Activated naive CD4-positive, alpha-beta T cell treated with anti-CD3 and anti-CD28 coated beads, Interleukin-2, amount 50 U/mL, for 24 hours (primary cell): ENCODE measurements around the gene HLCS.

ENCODE experiments used
- H3K27ac Mint-ChIP-seq: one replicate; pipeline ENCODE4 v1.8.0; 2021; ENCODE audit warnings: mild to moderate bottlenecking, mixed read lengths
- H3K27me3 Mint-ChIP-seq: one replicate; pipeline ENCODE4 v1.8.0; 2021; ENCODE audit warnings: mixed read lengths
- H3K36me3 Mint-ChIP-seq: one replicate; pipeline ENCODE4 v1.8.0; 2021; ENCODE audit warnings: mixed read lengths
- H3K4me1 Mint-ChIP-seq: one replicate; pipeline ENCODE4 v1.8.0; 2021; ENCODE audit warnings: mixed read lengths
- H3K4me3 Mint-ChIP-seq: one replicate; pipeline ENCODE4 v1.8.0; 2021; ENCODE audit warnings: mild to moderate bottlenecking, mixed read lengths
- H3K9me3 Mint-ChIP-seq: one replicate; pipeline ENCODE4 v1.8.0; 2021; ENCODE audit warnings: mixed read lengths

The HLCS gene

DNA sequence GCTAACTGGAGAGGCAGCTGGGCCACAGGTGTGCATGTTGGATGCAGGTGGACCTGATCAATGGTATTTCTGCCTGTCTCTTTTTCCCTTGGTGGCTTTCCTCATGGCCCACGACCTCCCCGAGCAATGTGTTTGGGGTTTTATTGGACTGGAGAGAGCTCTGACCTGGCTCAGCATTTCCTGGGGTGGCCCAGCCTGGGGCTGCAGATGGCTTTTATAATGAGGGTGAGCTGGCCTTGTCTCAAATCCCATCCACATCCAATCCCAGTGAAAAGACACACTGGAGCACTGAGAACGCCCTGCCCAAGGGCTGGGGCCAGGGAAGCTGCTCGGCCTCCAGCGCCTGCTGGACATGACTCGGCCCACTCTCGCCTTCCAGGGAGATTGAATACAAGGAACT lies 223.5 kb downstream of the HLCS start:
- Mint-ChIP-seq H3K27ac (no peak overlapping the region), H3K36me3 (no peaks in the 10 kb centered on the region), H3K27me3 (peaks cover 20% of the 10 kb centered on the region), H3K4me1 (peaks cover 8% of the 10 kb centered on the region), H3K4me3 (no peak overlapping the region), H3K9me3 (no peaks in the 10 kb centered on the region)

DNA sequence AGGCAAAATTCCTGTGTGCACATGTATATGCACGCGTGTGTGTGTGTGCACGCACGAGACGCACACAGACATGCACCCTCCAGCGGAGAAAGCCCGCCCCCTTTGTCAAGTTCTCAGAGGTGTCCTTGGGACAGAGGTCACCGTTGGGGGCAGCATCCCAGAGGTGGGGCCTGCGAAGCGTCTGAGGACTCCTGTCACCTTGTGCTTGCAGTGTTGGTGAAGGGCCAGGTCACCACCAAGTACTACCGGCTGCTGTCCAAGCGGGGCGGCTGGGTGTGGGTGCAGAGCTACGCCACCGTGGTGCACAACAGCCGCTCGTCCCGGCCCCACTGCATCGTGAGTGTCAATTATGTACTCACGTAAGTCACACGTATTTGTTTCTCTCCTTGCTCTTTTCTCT lies 225.0 kb downstream of the HLCS start:
- H3K4me1 Mint-ChIP-seq: no peaks in the 10 kb centered on the region
- H3K4me3 Mint-ChIP-seq: no peak overlapping the region
- peaks cover 14% of the 10 kb centered on the region for H3K27me3 Mint-ChIP-seq
- H3K36me3 Mint-ChIP-seq: no peaks in the 10 kb centered on the region
- H3K9me3 Mint-ChIP-seq: no peaks in the 10 kb centered on the region
- H3K27ac Mint-ChIP-seq: no peak overlapping the region

DNA sequence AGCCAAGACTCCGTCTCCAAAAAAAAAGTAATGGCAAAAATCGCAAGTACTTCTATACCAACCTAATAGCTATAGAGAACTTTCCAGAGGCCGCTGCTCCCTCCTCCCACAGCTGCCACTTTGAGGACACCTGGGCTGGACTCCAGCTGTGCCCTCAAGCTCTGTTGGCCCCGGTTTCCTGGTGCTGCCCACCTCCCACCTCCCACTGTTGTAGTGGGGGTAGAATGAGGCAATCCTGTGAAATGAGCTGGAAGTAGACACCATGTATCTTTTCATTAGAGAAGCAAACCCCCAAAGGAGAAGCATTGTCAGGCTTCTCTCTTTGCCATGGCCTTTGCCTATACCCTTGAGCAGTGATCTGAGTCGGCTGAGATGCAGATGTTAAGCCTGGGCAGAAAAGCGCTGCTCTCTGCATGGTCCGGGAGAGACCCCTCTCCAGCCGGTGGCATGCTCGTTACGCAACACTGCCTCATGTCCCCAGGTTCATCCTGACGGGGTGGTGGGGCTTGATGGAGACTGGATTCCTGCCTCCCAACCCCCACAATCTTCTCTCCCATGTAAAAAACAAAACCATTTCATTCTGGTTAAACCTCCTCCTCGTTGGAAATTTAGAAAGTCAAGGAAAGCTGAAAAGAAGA lies 227.9 kb downstream of the HLCS start:
- Mint-ChIP-seq H3K4me1 (no peaks in the 10 kb centered on the region), H3K27ac (no peak overlapping the region), H3K4me3 (no peak overlapping the region), H3K9me3 (no peaks in the 10 kb centered on the region), H3K27me3 (peaks cover 6% of the 10 kb centered on the region), H3K36me3 (no peaks in the 10 kb centered on the region)

DNA sequence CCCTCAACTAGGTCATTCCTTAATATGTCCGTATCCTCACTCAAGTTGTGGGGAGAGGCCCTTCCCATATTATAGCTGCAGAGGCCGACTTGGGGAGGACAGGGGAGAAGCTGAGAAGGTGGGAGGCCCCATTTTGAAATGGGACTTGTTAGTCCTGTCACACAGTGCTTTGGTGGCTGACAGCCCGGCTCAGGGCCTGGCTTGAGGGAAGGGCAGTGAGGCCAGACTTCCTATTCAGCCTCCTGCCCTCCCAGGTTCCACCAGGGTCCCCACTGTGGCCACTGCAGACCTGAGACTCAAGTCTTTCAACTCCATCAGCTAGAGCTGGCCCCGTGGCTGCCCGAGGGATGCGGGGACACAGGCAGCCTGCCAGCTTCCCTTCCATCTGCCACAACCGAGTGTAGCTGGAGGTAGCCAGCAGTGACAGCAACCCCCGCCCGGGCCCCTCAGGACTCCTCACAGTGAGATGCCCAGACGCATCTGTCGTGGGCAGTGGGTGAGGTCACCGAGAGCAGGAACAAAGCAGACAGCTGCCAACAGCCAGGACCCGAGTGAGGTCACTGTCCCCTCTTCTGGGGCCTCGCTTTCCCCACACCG lies 230.6 kb downstream of the HLCS start:
- Mint-ChIP-seq H3K4me1 (no peaks in the 10 kb centered on the region), H3K27ac (no peak overlapping the region), H3K9me3 (no peaks in the 10 kb centered on the region), H3K4me3 (no peak overlapping the region), H3K27me3 (peaks cover 4% of the 10 kb centered on the region), H3K36me3 (no peaks in the 10 kb centered on the region)

DNA sequence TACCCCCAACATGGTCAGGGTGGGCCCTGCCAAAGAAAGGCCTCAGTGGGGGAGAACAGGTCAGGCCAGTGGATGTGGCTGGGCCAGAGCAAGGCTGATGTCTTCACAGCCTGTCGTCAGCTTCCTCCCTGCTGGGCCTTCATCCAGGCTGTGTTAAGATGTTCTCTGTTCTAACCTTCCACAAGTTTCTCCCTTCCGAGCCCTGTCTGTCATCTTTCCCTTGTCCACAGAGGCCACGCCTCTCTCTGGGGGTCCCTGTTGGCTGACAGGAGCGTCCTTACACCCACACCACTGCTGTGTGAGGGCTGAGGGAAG lies 231.3 kb downstream of the HLCS start:
- no peaks in the 10 kb centered on the region for H3K36me3 Mint-ChIP-seq
- H3K27ac Mint-ChIP-seq: no peak overlapping the region
- no peaks in the 10 kb centered on the region for H3K9me3 Mint-ChIP-seq
- H3K4me1 Mint-ChIP-seq: no peaks in the 10 kb centered on the region
- no peak overlapping the region for H3K4me3 Mint-ChIP-seq
- H3K27me3 Mint-ChIP-seq: peaks cover 5% of the 10 kb centered on the region

DNA sequence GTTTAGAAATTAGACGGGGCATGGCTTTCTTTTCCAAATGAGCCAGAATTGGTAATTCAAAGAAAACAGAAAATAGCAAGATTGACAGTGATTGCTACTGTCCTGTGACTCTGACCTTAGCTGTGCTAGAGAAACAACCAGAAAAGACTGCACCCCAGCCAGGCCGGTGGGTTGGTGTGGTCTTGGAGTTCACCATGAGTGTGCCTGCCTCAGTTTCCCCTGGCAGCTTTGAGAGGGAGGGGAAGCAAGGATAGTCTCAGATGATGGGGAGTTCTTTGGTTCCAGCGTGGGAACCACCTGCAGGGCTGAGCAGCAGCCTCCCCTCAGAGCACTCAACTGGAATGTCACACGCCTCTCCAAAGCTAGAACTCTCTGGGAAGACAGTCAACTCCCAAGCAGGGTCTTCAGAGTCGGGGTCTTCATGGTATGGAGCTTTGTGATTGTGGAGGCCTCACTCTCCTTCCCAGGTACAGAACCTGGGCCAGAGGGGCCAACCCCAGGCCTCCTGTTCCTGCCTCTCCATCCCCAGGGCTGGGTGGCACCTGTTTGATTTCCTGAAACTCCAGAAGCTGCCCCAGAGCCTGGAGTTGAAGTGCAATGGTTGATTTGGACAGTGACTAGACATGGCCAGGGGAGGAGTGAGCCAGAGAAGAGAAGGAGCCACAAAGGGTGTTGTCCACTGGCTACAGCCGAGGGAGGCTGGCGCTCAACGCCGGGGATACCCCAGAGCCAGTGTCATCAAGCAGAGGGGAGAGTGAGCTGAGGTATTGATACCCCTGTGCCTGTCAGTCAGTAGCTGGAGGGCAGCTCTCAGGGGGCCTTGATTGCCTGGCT lies 231.9 kb downstream of the HLCS start:
- H3K27ac Mint-ChIP-seq: no peak overlapping the region
- no peaks in the 10 kb centered on the region for H3K36me3 Mint-ChIP-seq
- H3K9me3 Mint-ChIP-seq: no peaks in the 10 kb centered on the region
- H3K4me3 Mint-ChIP-seq: no peak overlapping the region
- H3K4me1 Mint-ChIP-seq: no peaks in the 10 kb centered on the region
- H3K27me3 Mint-ChIP-seq: peaks cover 8% of the 10 kb centered on the region

DNA sequence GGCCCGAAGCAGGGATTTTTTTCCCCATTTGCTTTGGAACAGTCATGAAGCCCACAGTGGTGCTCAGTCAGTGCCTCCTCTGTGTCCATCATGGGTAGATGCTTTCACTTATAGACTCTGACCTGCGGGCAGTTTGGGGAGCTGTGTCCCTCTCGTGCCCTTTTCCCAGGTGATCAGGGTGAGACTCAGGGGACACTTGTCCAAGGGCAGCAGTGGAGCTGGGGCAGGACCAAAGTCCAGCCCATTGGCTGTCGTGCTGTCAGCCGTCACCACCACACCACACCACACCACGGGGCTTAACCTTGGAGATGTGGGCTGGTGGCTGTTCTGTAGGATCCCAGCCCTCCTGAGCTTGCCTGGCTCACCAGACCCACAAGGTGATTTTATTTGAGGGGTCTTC lies 232.6 kb downstream of the HLCS start:
- Mint-ChIP-seq H3K9me3 (no peaks in the 10 kb centered on the region), H3K27me3 (peaks cover 7% of the 10 kb centered on the region), H3K4me1 (no peaks in the 10 kb centered on the region), H3K27ac (no peak overlapping the region), H3K36me3 (no peaks in the 10 kb centered on the region), H3K4me3 (no peak overlapping the region)

DNA sequence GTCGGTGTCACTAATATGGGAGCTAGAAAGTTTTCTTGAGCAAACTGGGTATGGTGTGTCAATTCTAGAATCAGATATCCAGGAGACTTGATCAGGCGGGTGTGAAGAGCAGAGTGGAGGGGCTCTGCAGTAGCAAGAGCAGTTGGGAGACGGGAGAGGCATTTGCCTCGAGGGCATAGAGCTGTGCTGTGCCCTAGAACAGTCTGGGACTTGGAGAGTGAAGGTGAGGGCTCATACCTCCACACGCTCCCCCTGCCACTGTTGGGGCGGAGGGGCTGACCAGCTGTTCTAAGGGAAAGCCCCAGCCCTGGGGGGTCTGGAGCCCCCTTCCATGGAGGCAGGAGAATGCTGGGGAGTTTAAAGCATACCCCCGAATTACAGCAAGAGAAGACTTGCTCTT lies 233.7 kb downstream of the HLCS start:
- no peaks in the 10 kb centered on the region for H3K9me3 Mint-ChIP-seq
- H3K4me1 Mint-ChIP-seq: no peaks in the 10 kb centered on the region
- no peak overlapping the region for H3K4me3 Mint-ChIP-seq
- H3K36me3 Mint-ChIP-seq: no peaks in the 10 kb centered on the region
- no peak overlapping the region for H3K27ac Mint-ChIP-seq
- H3K27me3 Mint-ChIP-seq: peaks cover 7% of the 10 kb centered on the region

DNA sequence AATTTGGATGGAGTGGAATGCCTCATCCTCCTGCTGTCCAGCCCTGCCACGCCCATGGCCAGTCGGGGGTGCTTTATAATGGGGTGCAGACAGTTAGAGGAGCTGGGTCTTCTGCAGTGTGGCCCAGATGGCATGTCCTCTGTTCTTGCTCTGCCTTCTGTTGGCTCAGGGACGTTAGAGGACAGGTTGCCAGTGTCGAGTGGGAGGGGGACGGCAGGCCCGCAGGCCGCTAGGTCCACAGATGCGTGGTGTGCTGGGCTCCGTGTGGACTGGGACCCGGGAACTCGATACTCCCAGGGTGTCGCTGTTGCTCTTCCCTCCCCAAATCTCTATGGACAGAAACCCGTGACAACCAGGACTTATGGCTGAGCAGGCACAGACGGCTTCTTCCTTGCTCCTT lies 234.3 kb downstream of the HLCS start:
- Mint-ChIP-seq H3K9me3 (no peaks in the 10 kb centered on the region), H3K4me1 (no peaks in the 10 kb centered on the region), H3K27ac (no peak overlapping the region), H3K27me3 (peaks cover 7% of the 10 kb centered on the region), H3K4me3 (no peak overlapping the region), H3K36me3 (no peaks in the 10 kb centered on the region)

DNA sequence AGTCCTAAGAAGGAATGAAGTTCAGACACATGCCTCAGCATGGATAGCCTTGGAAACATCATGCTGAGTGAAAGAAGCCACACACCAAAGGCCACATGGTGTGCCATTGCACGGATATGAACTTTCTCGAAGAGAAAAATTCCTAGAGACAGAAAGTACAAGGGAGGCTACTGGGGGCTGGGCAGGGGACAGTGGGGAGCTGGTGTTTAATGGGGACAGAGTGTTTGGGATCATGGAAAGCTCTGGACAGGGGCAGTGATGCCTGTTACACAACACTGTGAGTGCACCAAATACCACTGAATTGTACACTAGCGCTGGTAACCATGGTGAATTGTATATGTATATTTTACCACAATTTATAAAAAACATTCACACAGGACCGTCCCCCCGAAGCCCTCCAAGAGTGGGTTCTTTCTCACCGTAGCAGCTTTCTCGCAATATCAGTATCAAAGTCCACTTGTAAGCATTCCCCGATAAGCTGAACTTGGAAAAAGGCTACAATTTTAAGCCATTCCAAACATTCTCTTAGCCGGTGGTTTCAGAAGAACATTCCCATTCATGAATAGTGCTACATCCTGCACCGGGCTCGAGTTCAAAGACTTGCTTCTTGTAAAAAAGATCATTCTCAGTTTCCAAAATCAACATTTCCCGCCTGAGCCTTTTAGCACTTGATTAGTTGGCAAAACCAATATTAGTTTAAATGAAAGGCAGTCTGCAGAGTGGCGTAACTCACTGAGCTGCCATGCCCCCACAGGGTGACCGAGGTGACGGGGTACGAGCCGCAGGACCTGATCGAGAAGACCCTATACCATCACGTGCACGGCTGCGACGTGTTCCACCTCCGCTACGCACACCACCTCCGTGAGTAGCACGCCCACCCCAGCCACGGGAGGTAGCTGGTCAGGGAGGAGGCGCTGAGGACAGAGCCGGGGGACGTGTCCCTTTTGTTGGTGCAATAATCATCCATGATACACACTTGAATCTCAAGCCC lies 235.9 kb downstream of the HLCS start:
- no peaks in the 10 kb centered on the region for H3K9me3 Mint-ChIP-seq
- H3K36me3 Mint-ChIP-seq: no peaks in the 10 kb centered on the region
- no peaks in the 10 kb centered on the region for H3K4me1 Mint-ChIP-seq
- no peak overlapping the region for H3K4me3 Mint-ChIP-seq
- H3K27ac Mint-ChIP-seq: no peak overlapping the region
- peaks cover 6% of the 10 kb centered on the region for H3K27me3 Mint-ChIP-seq

DNA sequence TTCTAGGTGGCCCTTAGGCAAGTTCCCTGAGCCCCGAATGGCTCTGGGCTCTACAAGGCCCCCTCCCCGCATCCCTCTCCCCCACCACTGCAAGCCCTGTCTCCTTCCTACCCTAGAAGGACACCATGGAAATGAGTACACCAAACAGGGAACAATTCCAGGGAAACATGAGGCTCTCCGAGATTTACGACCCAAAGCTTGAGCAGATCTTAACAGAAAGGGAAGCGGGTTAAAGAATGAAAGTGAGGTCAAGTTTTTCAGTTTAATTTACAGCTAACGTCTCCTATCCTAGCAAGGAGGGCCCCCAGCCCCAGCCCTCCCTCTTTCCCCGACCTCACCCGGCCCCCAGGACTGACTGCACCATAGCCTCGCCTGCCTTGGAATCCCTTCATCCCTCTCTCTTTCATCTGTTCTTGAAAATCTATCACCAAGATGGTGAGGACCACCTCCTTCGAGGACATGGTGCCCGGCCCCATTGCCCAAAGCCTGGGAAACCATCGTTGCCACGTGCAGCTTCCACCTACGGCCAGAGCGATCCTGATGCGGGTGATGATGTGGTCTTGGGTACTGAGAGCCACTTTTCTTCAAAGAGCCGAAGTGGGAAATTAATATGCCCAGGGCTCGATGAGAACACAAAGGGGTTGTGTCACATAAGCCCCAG lies 237.0 kb downstream of the HLCS start:
- H3K4me1 Mint-ChIP-seq: no peaks in the 10 kb centered on the region
- no peak overlapping the region for H3K27ac Mint-ChIP-seq
- no peak overlapping the region for H3K4me3 Mint-ChIP-seq
- H3K27me3 Mint-ChIP-seq: peaks cover 5% of the 10 kb centered on the region
- no peaks in the 10 kb centered on the region for H3K36me3 Mint-ChIP-seq
- no peaks in the 10 kb centered on the region for H3K9me3 Mint-ChIP-seq

DNA sequence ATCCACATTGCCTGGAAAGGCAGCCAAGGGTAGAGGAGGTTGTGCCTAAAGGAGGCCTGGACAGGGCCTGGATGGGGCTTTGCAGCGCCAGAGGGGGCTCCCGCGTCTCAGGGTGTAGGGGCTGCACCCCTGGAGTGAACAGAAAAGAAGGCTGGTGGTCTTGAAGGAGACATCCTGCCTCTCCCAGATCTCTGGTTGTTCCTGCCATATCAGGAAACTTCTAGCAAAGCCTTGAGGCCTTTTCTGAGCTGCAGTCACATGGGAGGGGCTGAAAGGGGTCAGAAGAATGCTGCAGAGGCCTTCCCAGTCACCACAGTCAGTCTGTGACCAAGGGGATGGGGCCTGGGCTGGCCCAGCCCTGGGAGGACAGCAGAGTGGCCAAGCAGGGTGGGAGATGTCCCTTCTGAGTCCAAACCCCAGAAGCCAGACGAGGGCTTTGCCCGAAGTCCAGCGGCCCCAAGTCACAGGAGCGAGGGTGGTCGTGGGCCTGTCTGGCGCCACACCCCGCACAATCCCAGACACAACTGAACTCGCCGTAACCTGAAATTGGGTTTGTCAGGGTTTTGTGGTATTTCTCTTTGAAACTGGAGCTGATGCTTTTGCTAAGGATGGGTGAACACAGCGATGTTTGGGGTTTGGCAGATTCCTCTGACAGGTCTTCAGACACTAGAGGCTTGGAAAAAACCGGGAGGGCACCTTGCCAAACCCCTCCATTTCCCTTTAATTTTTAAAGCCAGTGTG lies 237.9 kb downstream of the HLCS start:
- Mint-ChIP-seq H3K36me3 (no peaks in the 10 kb centered on the region), H3K27ac (no peak overlapping the region), H3K4me1 (no peaks in the 10 kb centered on the region), H3K9me3 (no peaks in the 10 kb centered on the region), H3K4me3 (no peak overlapping the region), H3K27me3 (peaks cover 5% of the 10 kb centered on the region)

DNA sequence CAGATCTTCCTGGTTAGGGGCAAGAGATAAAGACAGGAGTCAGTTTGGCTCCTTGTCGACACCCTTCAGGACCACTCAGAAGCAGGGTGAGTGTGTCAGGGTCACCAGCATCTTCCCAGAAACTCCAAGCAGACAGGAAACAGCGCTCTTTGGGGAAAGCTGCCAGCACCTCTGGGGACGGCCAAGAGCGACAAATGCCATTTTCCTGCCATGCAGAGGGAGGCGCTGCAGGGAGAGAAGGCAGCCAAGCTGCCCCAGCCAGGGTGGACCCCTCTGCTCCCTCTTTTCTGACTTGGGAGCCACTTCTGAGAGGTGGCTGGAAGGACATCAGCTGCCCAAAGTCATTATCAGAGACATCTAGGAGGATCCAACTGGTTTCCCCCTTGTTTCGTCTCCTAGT lies 238.6 kb downstream of the HLCS start:
- H3K36me3 Mint-ChIP-seq: no peaks in the 10 kb centered on the region
- peaks cover 5% of the 10 kb centered on the region for H3K27me3 Mint-ChIP-seq
- H3K27ac Mint-ChIP-seq: no peak overlapping the region
- H3K4me1 Mint-ChIP-seq: no peaks in the 10 kb centered on the region
- no peak overlapping the region for H3K4me3 Mint-ChIP-seq
- H3K9me3 Mint-ChIP-seq: no peaks in the 10 kb centered on the region

DNA sequence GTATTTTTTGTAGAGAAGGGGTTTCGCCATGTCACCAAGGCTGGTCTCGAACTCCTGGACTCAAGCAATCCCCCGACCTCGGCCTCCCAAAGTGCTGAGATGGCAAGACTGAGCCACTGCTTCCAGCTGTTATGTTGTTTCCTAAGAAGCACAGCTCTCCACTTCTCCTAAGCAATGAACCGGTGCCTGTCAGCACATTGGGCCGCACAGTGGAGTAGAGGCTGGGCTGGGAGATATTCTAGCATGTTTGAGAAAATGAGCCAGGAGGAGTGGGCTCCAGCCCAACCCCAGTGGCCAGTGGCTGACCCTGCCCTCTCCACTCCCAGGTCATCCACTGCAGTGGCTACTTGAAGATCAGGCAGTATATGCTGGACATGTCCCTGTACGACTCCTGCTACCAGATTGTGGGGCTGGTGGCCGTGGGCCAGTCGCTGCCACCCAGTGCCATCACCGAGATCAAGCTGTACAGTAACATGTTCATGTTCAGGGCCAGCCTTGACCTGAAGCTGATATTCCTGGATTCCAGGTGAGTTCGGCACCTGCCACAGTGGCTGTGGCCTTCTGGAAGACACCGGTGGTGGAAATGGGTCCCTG lies 240.6 kb downstream of the HLCS start:
- no peak overlapping the region for H3K4me3 Mint-ChIP-seq
- H3K4me1 Mint-ChIP-seq: no peaks in the 10 kb centered on the region
- no peaks in the 10 kb centered on the region for H3K36me3 Mint-ChIP-seq
- H3K27me3 Mint-ChIP-seq: peaks cover 9% of the 10 kb centered on the region
- H3K27ac Mint-ChIP-seq: no peak overlapping the region
- no peaks in the 10 kb centered on the region for H3K9me3 Mint-ChIP-seq
